ENCODE results near the gene TMUB2.
A peak's percentile ranks its signal among the peaks of the same experiment; 100 is the strongest.

- TF ChIP-seq CTCF (IDR thresholded peaks at IDR 0.05) = no peak
- TF ChIP-seq POLR2A (IDR thresholded peaks at IDR 0.05) = peak; percentile 41
Observed at GRCh38 chr17:44197980-44198720, 11.4 kb downstream of the TMUB2 start.
